ENCODE measurements around the gene CDC37.
A peak's percentile ranks its signal among the peaks of the same experiment; 100 is the strongest.

The CDC37 gene

GRCh38 chr19:10420444-10421239 is 17.3 kb upstream of the CDC37 start, which contains the start of gene PDE4A:
Gene PDE4A (plus strand): TSS chr19:10420538. CDS start chr19:10420765, 227 bp downstream.
- Histone ChIP-seq H3K27me3 (ENCODE audit: control insufficient read depth, insufficient read depth, low read length) (no peaks in the 10 kb centered on the region), H3K27ac (no peak within 1 kb of the TSS), H3K9me3 (ENCODE audit: control insufficient read depth, low read length) (no peaks in the 10 kb centered on the region), H3K36me3 (ENCODE audit: control insufficient read depth, insufficient read depth, low read length) (no peaks in the 10 kb centered on the region), H3K4me1 (peaks cover 21% of the 10 kb centered on the region), H3K79me2 (no peaks in the 10 kb centered on the region), H3K9ac (no peak within 1 kb of the TSS), H3K4me3 (ENCODE audit: low read depth, low read length) (no peak within 1 kb of the TSS), H3K4me2 (ENCODE audit: low read length) (peak within 1 kb of the TSS; percentile 15), H2AFZ (no peak within 1 kb of the TSS)
- peak; percentile 15 for TF ChIP-seq CTCF (IDR thresholded peaks at IDR 0.05)

GRCh38 chr19:10419646-10420443 is 16.5 kb upstream of the CDC37 start:
- TF ChIP-seq CTCF (IDR thresholded peaks at IDR 0.05), result no peak
- Histone ChIP-seq H3K9ac (no peak overlapping the region), H3K27ac (no peak overlapping the region), H3K36me3 (ENCODE audit: control insufficient read depth, insufficient read depth, low read length) (no peaks in the 10 kb centered on the region), H3K4me1 (peaks cover 21% of the 10 kb centered on the region), H3K79me2 (no peaks in the 10 kb centered on the region), H3K9me3 (ENCODE audit: control insufficient read depth, low read length) (no peaks in the 10 kb centered on the region), H3K4me2 (ENCODE audit: low read length) (peak overlapping the region; percentile 15), H3K27me3 (ENCODE audit: control insufficient read depth, insufficient read depth, low read length) (no peaks in the 10 kb centered on the region), H3K4me3 (ENCODE audit: low read depth, low read length) (no peak overlapping the region), H2AFZ (no peak overlapping the region)

- Histone ChIP-seq H3K9me3 (ENCODE audit: control insufficient read depth, low read length) (no peaks in the 10 kb centered on the region), H3K27me3 (ENCODE audit: control insufficient read depth, insufficient read depth, low read length) (no peaks in the 10 kb centered on the region), H3K27ac (no peak overlapping the region), H3K4me2 (ENCODE audit: low read length) (peak overlapping the region; percentile 15), H3K79me2 (no peaks in the 10 kb centered on the region), H3K9ac (no peak overlapping the region), H3K4me3 (ENCODE audit: low read depth, low read length) (no peak overlapping the region), H3K36me3 (ENCODE audit: control insufficient read depth, insufficient read depth, low read length) (no peaks in the 10 kb centered on the region), H2AFZ (no peak overlapping the region), H3K4me1 (peaks cover 21% of the 10 kb centered on the region)
- TF ChIP-seq CTCF (IDR thresholded peaks at IDR 0.05), result no peak
Observed at GRCh38 chr19:10419200-10419645, 15.9 kb upstream of the CDC37 start.

- no peak for TF ChIP-seq CTCF (IDR thresholded peaks at IDR 0.05)
- Histone ChIP-seq H3K27ac (no peak overlapping the region), H3K4me1 (peaks cover 21% of the 10 kb centered on the region), H3K36me3 (ENCODE audit: control insufficient read depth, insufficient read depth, low read length) (no peaks in the 10 kb centered on the region), H3K9me3 (ENCODE audit: control insufficient read depth, low read length) (no peaks in the 10 kb centered on the region), H2AFZ (no peak overlapping the region), H3K4me2 (ENCODE audit: low read length) (no peak overlapping the region), H3K27me3 (ENCODE audit: control insufficient read depth, insufficient read depth, low read length) (no peaks in the 10 kb centered on the region), H3K79me2 (no peaks in the 10 kb centered on the region), H3K4me3 (ENCODE audit: low read depth, low read length) (no peak overlapping the region), H3K9ac (no peak overlapping the region)
Observed at GRCh38 chr19:10418485-10419199, 15.3 kb upstream of the CDC37 start.
